Endothelial cell of umbilical vein (primary cell): ENCODE data around the gene FAM184B. TPM values are rescaled to one million over a fixed set of nuclear protein-coding genes. Genes with fewer than 3 reads are reported as not detected.
A peak's percentile ranks its signal among the peaks of the same experiment; 100 is the strongest.

Experiments
- BruUV-seq: library from RNA; stranded (reverse); fragments of 400-500 nt; replicated peaks from 2 replicates; lab custom pipeline; 2021; lab: Mats Ljungman, UMichigan
- CTCF ChIA-PET: fragments of 300-600, 350-600 bp; sonication (Branson Sonifier 250); formaldehyde crosslinking; loops from one replicate; lab custom pipeline; 2021; ENCODE audit warnings: antibody characterized with exemption, inconsistent platforms; lab: Charles Lee
- POLR2A ChIA-PET: fragments of 300-600, 350-600 bp; sonication (Branson Sonifier 250); formaldehyde crosslinking; loops from one replicate; lab custom pipeline; 2021; ENCODE audit warnings: antibody characterized with exemption, inconsistent platforms; lab: Charles Lee
- DNase-seq: peaks from one replicate; pipeline ENCODE4 v3.0.0-alpha.2; 2011; ENCODE audit warnings: low read depth, low spot score
- FAIRE-seq: peaks from 2 replicates; lab custom pipeline; 2011; peaks lifted over from hg19 to GRCh38; lab: Jason Lieb, UNC
- H2AFZ ChIP-seq: 2 replicates; pipeline ENCODE4 v1.6.0; 2012; ENCODE audit warnings: low read depth, low read length, control low read depth, inconsistent platforms
- H3K27ac ChIP-seq: 2 replicates; pipeline ENCODE4 v1.5.1; 2011; ENCODE audit warnings: low read depth, mild to moderate bottlenecking, control low read depth, low read length, moderate library complexity; ENCODE audit not compliant: insufficient read depth
- H3K27me3 ChIP-seq, 2 experiments: 2 replicates each; pipeline versions ENCODE4 v1.6.0 to v1.6.1; 2011; ENCODE audit warnings: low read length in 2 of 2, mixed read lengths in 1 of 2; ENCODE audit not compliant: control insufficient read depth in 2 of 2, insufficient read depth in 2 of 2
- H3K36me3 ChIP-seq, 2 experiments: 2 replicates in 1 of 2; 3 replicates in 1 of 2; pipeline ENCODE4 v1.5.1; 2011; ENCODE audit warnings: low read length in 2 of 2, mild to moderate bottlenecking in 1 of 2, moderate library complexity in 1 of 2; ENCODE audit not compliant: control insufficient read depth in 2 of 2, insufficient read depth in 2 of 2; ENCODE audit errors: extremely low read depth in 1 of 2
- H3K4me1 ChIP-seq: 3 replicates; pipeline ENCODE4 v1.5.1; 2011; ENCODE audit warnings: mild to moderate bottlenecking, low read length; ENCODE audit not compliant: control insufficient read depth, insufficient read depth; ENCODE audit errors: extremely low read depth
- H3K4me2 ChIP-seq: 2 replicates; pipeline ENCODE4 v1.6.1; 2011; ENCODE audit warnings: low read length, control low read depth, mixed read lengths; ENCODE audit not compliant: insufficient read depth
- H3K4me3 ChIP-seq, 3 experiments: fragments of 200-600 bp in 1 of 3; sonication (generic), shearing (Covaris generic) in 1 of 3; replicated peaks in 1 of 3; 2 replicates each; pipeline ENCODE4 v1.5.1; 2011 to 2016; ENCODE audit warnings: control low read depth in 3 of 3, low read length in 3 of 3, mild to moderate bottlenecking in 2 of 3, inconsistent platforms in 1 of 3, low read depth in 1 of 3, moderate library complexity in 1 of 3; ENCODE audit not compliant: insufficient read depth in 1 of 3
- H3K79me2 ChIP-seq: 2 replicates; pipeline ENCODE4 v1.6.0; 2012; ENCODE audit warnings: low read length, inconsistent platforms; ENCODE audit not compliant: control insufficient read depth, insufficient read depth
- H3K9ac ChIP-seq: replicated peaks from 2 replicates; pipeline ENCODE3; 2011; ENCODE audit warnings: low read length, control low read depth; ENCODE audit not compliant: insufficient read depth; ENCODE audit errors: extremely low read depth
- H3K9me1 ChIP-seq: replicated peaks from 3 replicates; pipeline ENCODE4 v1.6.0; 2011; ENCODE audit warnings: mild to moderate bottlenecking, low read length; ENCODE audit not compliant: control insufficient read depth, insufficient read depth; ENCODE audit errors: extremely low read depth
- H3K9me3 ChIP-seq: replicated peaks from 2 replicates; pipeline ENCODE4 v1.5.1; 2012; ENCODE audit warnings: low read length, inconsistent platforms; ENCODE audit not compliant: control insufficient read depth, insufficient read depth
- H4K20me1 ChIP-seq: replicated peaks from 2 replicates; pipeline ENCODE3; 2011; ENCODE audit warnings: mild to moderate bottlenecking, low read length; ENCODE audit not compliant: control insufficient read depth, insufficient read depth; ENCODE audit errors: extremely low read depth
- CTCF ChIP-seq, 2 donors: IDR thresholded peaks; 1 replicate in 1 of 2; 2 replicates in 1 of 2; pipeline ENCODE4 v1.5.1; 2011; ENCODE audit warnings: low read length in 2 of 2, mild to moderate bottlenecking in 2 of 2, moderate library complexity in 2 of 2, control low read depth in 1 of 2, inconsistent platforms in 1 of 2, low read depth in 1 of 2; ENCODE audit not compliant: insufficient read depth in 1 of 2; ENCODE audit errors: extremely low read depth in 1 of 2
- EZH2 ChIP-seq: IDR thresholded peaks from 2 replicates; pipeline ENCODE4 v1.6.1; 2012; ENCODE audit warnings: borderline replicate concordance, low read depth, mild to moderate bottlenecking, moderate library complexity, low read length, inconsistent platforms; ENCODE audit not compliant: severe bottlenecking
- FOS ChIP-seq: IDR thresholded peaks from 2 replicates; pipeline ENCODE4 v1.6.1; 2011; ENCODE audit warnings: mild to moderate bottlenecking, low read length, moderate library complexity, borderline replicate concordance; ENCODE audit not compliant: insufficient read depth
- GATA2 ChIP-seq: IDR thresholded peaks from 2 replicates; pipeline ENCODE4 v1.7.0; 2011; ENCODE audit warnings: low read depth, mild to moderate bottlenecking, moderate library complexity, mixed read lengths, low read length; ENCODE audit not compliant: insufficient read length, insufficient read depth
- JUN ChIP-seq: IDR thresholded peaks from 2 replicates; pipeline ENCODE4 v1.6.1; 2011; ENCODE audit warnings: borderline replicate concordance, low read depth; ENCODE audit not compliant: insufficient read length, insufficient read depth
- POLR2A ChIP-seq: IDR thresholded peaks from 2 replicates; pipeline ENCODE4 v1.6.1; 2012; ENCODE audit warnings: low read depth, mild to moderate bottlenecking, control low read depth, low read length
- POLR2AphosphoS5 ChIP-seq: IDR thresholded peaks from 2 replicates; pipeline ENCODE4 v1.6.1; 2012; ENCODE audit warnings: low read depth, mild to moderate bottlenecking, control low read depth, low read length, moderate library complexity; ENCODE audit not compliant: insufficient read depth
- dilution Hi-C: fragments of 300-500 bp; cut with MboI; formaldehyde crosslinking; loops from one replicate; pipeline ENCODE4 v1.15.0; 2019; ENCODE audit warnings: low sequenced_read_pairs; ENCODE audit not compliant: extremely low pct_ligation_motif_present
- intact Hi-C: fragments of 100-400 bp; cut with micrococcal nuclease; formaldehyde crosslinking; loops from one replicate; pipeline ENCODE4 v1.10.0; 2022
- polyA plus RNA-seq, 4 experiments: library from polyadenylated mRNA; depleted of rRNA in 3 of 4; stranded (reverse) in 3 of 4; unstranded in 1 of 4; fragments of >200 nt; gene quantifications; 2 replicates each; pipeline versions ENCODE4 v1.2.1 to v1.2.3, GENCODE V29; 2011 to 2012; ENCODE audit warnings: missing spikeins in 1 of 4
- total RNA-seq: library from RNA; stranded (reverse); gene quantifications from 2 replicates; pipeline ENCODE4 v1.2.3, GENCODE V29; 2021

The FAM184B gene
- total and polyA plus RNA-seq, 2 donors (not counting 3 experiments of a cell fraction or from before 2014, with no cell fraction given) = not detected

- Histone ChIP-seq H3K4me3 (peak overlapping the region in 1 of 3 experiments; percentile 51), H2AFZ (no peak overlapping the region), H3K9me3 (no peaks in the 10 kb centered on the region), H3K4me1 (peaks cover 30% of the 10 kb centered on the region), H3K79me2 (peaks cover 94% of the 10 kb centered on the region), H4K20me1 (no peaks in the 10 kb centered on the region), H3K36me3 (peaks cover 0 to 6% of the 10 kb centered on the region in 2 experiments), H3K4me2 (peak overlapping the region; percentile 97), H3K9me1 (no peaks in the 10 kb centered on the region), H3K27me3 (no peaks in the 10 kb centered on the region), H3K9ac (peak overlapping the region; percentile 92), H3K27ac (peak overlapping the region; percentile 62)
- DNase-seq = peak; percentile 75
- ChIA-PET POLR2A (no interaction called here), CTCF (no interaction called here)
- dilution Hi-C loops = no loop called here
- intact Hi-C loops = loop anchor here (5.0 kb wide), 3 partner anchors 177 to 718 kb away; no protein-coding TSS in a partner anchor
- peak; percentile 75 for FAIRE-seq
- TF ChIP-seq CTCF (IDR thresholded peaks at IDR 0.05; ENCODE audit: extremely low read depth in 1 of 2, insufficient read depth in 1 of 2, low read depth in 1 of 2, low read length in 2 of 2) = no peak
- TF ChIP-seq POLR2A = no peak
- TF ChIP-seq GATA2 = peak; percentile 39
- TF ChIP-seq JUN = peak; percentile 12
- no peak for TF ChIP-seq EZH2
- TF ChIP-seq POLR2AphosphoS5 = peak; percentile 18
- peak; percentile 85 for TF ChIP-seq FOS
- no TSS peak for BruUV-seq
These were observed 32.7 kb upstream of the FAM184B start for GRCh38 chr4:17814140-17814539.
